GM12878 (cell line): ENCODE data around the gene IL6R. TPM values are rescaled to one million over a fixed set of nuclear protein-coding genes. Genes with fewer than 3 reads are reported as not detected.

ENCODE experiments used
- ATAC-seq: fragments of 200-7000 bp; cut with Tn5 transposase; 3 replicates; pipeline ENCODE4 v1.9.1; 2020; ENCODE audit warnings: mild to moderate bottlenecking, moderate library complexity
- BruUV-seq: library from RNA; stranded (reverse); fragments of 400-500 nt; replicated peaks from 2 replicates; lab custom pipeline; 2021; lab: Mats Ljungman, UMichigan
- CTCF ChIA-PET: fragments of 300-600 bp; sonication (Branson Sonifier 250); formaldehyde crosslinking; extraction: SDS; loops from one replicate; lab custom pipeline; 2021; ENCODE audit warnings: inconsistent platforms; lab: Yijun Ruan, JAX
- POLR2A ChIA-PET: fragments of 350-600 bp; formaldehyde crosslinking; extraction: SDS; loops from one replicate; lab custom pipeline; 2021; ENCODE audit warnings: inconsistent platforms; lab: Charles Lee
- RAD21 ChIA-PET: fragments of 300-600 bp; sonication (Branson Sonifier 250); formaldehyde crosslinking; loops from one replicate; lab custom pipeline; 2023; ENCODE audit warnings: antibody characterized with exemption; ENCODE audit not compliant: unreplicated experiment; lab: Charles Lee
- SMC1A ChIA-PET: fragments of 300-600 bp; sonication (Branson Sonifier 250); formaldehyde crosslinking; loops from one replicate; lab custom pipeline; 2023; ENCODE audit not compliant: unreplicated experiment, uncharacterized antibody; lab: Charles Lee
- DNase-seq: peaks from one replicate; pipeline ENCODE4 v3.0.0-alpha.2; 2011; ENCODE audit warnings: low read depth, low spot score
- FAIRE-seq: peaks from 3 replicates; lab custom pipeline; 2011; peaks lifted over from hg19 to GRCh38; lab: Jason Lieb, UNC
- H2AFZ ChIP-seq: 2 replicates; pipeline ENCODE4 v1.6.0; 2011; ENCODE audit warnings: low read depth, low read length, control low read depth; ENCODE audit not compliant: control insufficient read depth
- H3K27ac ChIP-seq: 2 replicates; pipeline ENCODE4 v1.5.1; 2011; ENCODE audit warnings: control low read depth; ENCODE audit not compliant: control insufficient read depth, insufficient read depth
- H3K27me3 ChIP-seq, 2 experiments: replicated peaks in 1 of 2; 2 replicates each; pipeline versions ENCODE4 v1.6.0 to v1.6.1; 2011; ENCODE audit warnings: low read length in 1 of 2; ENCODE audit not compliant: control insufficient read depth in 2 of 2, insufficient read depth in 2 of 2
- H3K36me3 ChIP-seq, 2 experiments: 2 replicates each; pipeline ENCODE4 v1.5.1; 2011; ENCODE audit warnings: low read length in 1 of 2; ENCODE audit not compliant: control insufficient read depth in 2 of 2, insufficient read depth in 2 of 2
- H3K4me1 ChIP-seq: 2 replicates; pipeline ENCODE4 v1.6.1; 2011; ENCODE audit warnings: mild to moderate bottlenecking, low read length, moderate library complexity, mixed read lengths; ENCODE audit not compliant: control insufficient read depth, insufficient read depth
- H3K4me2 ChIP-seq: 2 replicates; pipeline ENCODE4 v1.6.0; 2011; ENCODE audit warnings: control low read depth; ENCODE audit not compliant: control insufficient read depth, insufficient read depth
- H3K4me3 ChIP-seq: fragments of 200-600 bp; sonication (generic); 2 replicates; pipeline ENCODE4 v1.5.1; 2016
- H3K79me2 ChIP-seq: 2 replicates; pipeline ENCODE4 v1.6.0; 2011; ENCODE audit warnings: low read length; ENCODE audit not compliant: control insufficient read depth, insufficient read depth
- H3K9ac ChIP-seq: 2 replicates; pipeline ENCODE4 v1.8.0; 2011; ENCODE audit warnings: low read length, control low read depth, mixed read lengths; ENCODE audit not compliant: control insufficient read depth, insufficient read depth
- H3K9me3 ChIP-seq: replicated peaks from 3 replicates; pipeline ENCODE4 v1.5.1; 2011; ENCODE audit warnings: mild to moderate bottlenecking, low read length; ENCODE audit not compliant: control insufficient read depth, insufficient read depth
- H4K20me1 ChIP-seq: 2 replicates; pipeline ENCODE4 v1.6.0; 2011; ENCODE audit not compliant: control insufficient read depth, insufficient read depth
- BCL11A ChIP-seq: IDR thresholded peaks from 2 replicates; pipeline ENCODE4 v1.6.1; 2011; ENCODE audit warnings: low read depth, low read length
- BCLAF1 ChIP-seq: fragments of 450-650 bp; IDR thresholded peaks from 2 replicates; pipeline ENCODE4 v1.6.1; 2017; ENCODE audit warnings: antibody characterized with exemption, mild to moderate bottlenecking, moderate library complexity
- IRF4 ChIP-seq: IDR thresholded peaks from 2 replicates; pipeline ENCODE4 v1.6.1; 2011; ENCODE audit warnings: low read depth, low read length
- MLLT1 ChIP-seq: fragments of 450-650 bp; IDR thresholded peaks from 2 replicates; pipeline ENCODE4 v1.6.1; 2016; ENCODE audit warnings: mild to moderate bottlenecking
- NFXL1 ChIP-seq: fragments of 450-650 bp; IDR thresholded peaks from 2 replicates; pipeline ENCODE4 v1.6.1; 2017; ENCODE audit warnings: antibody characterized with exemption, mild to moderate bottlenecking, borderline replicate concordance
- RAD21 ChIP-seq: IDR thresholded peaks from 2 replicates; pipeline ENCODE4 v1.6.1; 2011; ENCODE audit warnings: mild to moderate bottlenecking, low read depth, low read length, moderate library complexity; ENCODE audit not compliant: insufficient read depth
- WGBS: methylation state at CpG from one replicate; pipeline ENCODE4 v1.1.6; 2016; ENCODE audit warnings: low lambda C conversion rate; ENCODE audit not compliant: insufficient replicate concordance, insufficient coverage; ENCODE audit errors: missing lambda C conversion rate; 5-methylcytosine and 5-hydroxymethylcytosine counted together
- in situ Hi-C: fragments of 300-500 bp; cut with MboI; formaldehyde crosslinking; loops from 9 replicates; pipeline ENCODE4 v1.14.3; 2018; ENCODE audit warnings: mixed read lengths
- intact Hi-C: fragments of 100-400 bp; cut with micrococcal nuclease; formaldehyde crosslinking; loops from one replicate; pipeline ENCODE4 v1.14.2; 2022; ENCODE audit not compliant: unreplicated experiment
- polyA plus RNA-seq, 11 experiments: library from polyadenylated mRNA; depleted of rRNA in 4 of 11; unstranded in 6 of 11; stranded (reverse) in 5 of 11; fragments of >200 nt; fragmentation: Nextera tagmentation in 4 of 11; fragmentation: Illumina TruSeq in 1 of 11; extraction: Ambion mirVana in 4 of 11; extraction: Trizol in 1 of 11; gene quantifications; 1 replicate in 1 of 11; 2 replicates in 10 of 11; pipeline versions ENCODE4 v1.2.1 to v1.2.3, GENCODE V29; 2011 to 2016; ENCODE audit warnings: inconsistent platforms in 2 of 11, missing spikeins in 2 of 11, low read depth in 1 of 11
- total RNA-seq, 4 experiments: library from RNA; depleted of rRNA in 3 of 4; stranded (reverse); fragments of >200 nt in 3 of 4; fragmentation: Illumina TruSeq in 1 of 4; extraction: Trizol in 1 of 4; gene quantifications; 2 replicates each; pipeline versions ENCODE4 v1.2.1 to v1.2.3, GENCODE V29; 2013 to 2021

Gene IL6R
- total and polyA plus RNA-seq, 10 of the 15 experiments (the other 5 are each of a cell fraction or from before 2014, with no cell fraction given) = 1.9 to 43.4 (median 17.5) TPM

GRCh38 chr1:154436433-154436832 lies 31.3 kb downstream of the IL6R start:
- Histone ChIP-seq H3K27me3 (no peaks in the 10 kb centered on the region), H3K36me3 (peaks cover 0 to 3% of the 10 kb centered on the region in 2 experiments; a peak in 1 of 4 replicates), H3K4me2 (no peak overlapping the region), H3K9ac (no peak overlapping the region), H3K9me3 (no peaks in the 10 kb centered on the region; the same call in 2 of the 3 replicates), H3K27ac (no peak overlapping the region), H2AFZ (no peak overlapping the region), H3K79me2 (no peaks in the 10 kb centered on the region), H3K4me3 (no peak overlapping the region), H3K4me1 (peaks cover 26% of the 10 kb centered on the region), H4K20me1 (no peaks in the 10 kb centered on the region)
- WGBS = 84% methylated on average over 9 of the region's 9 CpGs
- intact Hi-C loops (no loop called here), in situ Hi-C loops (no loop called here)
- BruUV-seq = no TSS peak
- no peak for ATAC-seq
- ChIA-PET SMC1A (interaction anchor here (1.2 to 3.5 kb wide), 2 partner anchors 9 to 16 kb away, joined by 5 to 13 read pairs; no protein-coding TSS in a partner anchor), POLR2A (interaction anchor here (0.9 kb wide), 3 partner anchors 16 to 55 kb away, joined by 3 to 4 read pairs (median 4); no protein-coding TSS in a partner anchor), RAD21 (interaction anchor here (1.0 kb wide), 1 partner anchor 25 kb away, joined by 3 read pairs; no protein-coding TSS in a partner anchor), CTCF (interaction anchor here (1.1 to 3.8 kb wide), 3 partner anchors 30 to 101 kb away, joined by 3 to 15 read pairs (median 14); no protein-coding TSS in a partner anchor)
- TF ChIP-seq MLLT1 = no peak
- no peak for TF ChIP-seq RAD21
- no peak for TF ChIP-seq BCLAF1
- no peak for TF ChIP-seq IRF4
- TF ChIP-seq NFXL1 = no peak
- TF ChIP-seq BCL11A = no peak
- DNase-seq = no peak
- FAIRE-seq = no peak
